ENCODE measurements around the gene APOBR.

Gene APOBR

GRCh38 chr16:28527985-28528384 is 33.5 kb downstream of the APOBR start:
- no peaks in the 10 kb centered on the region for H3K27me3 ChIP-seq (ENCODE audit: insufficient read depth, poor library complexity, severe bottlenecking)
- DNase-seq (ENCODE audit: low read depth in 1 of 2, low spot score in 1 of 2), result no peak
- H3K27ac ChIP-seq (replicated peaks), result no peak overlapping the region
- H3K4me3 ChIP-seq (replicated peaks; ENCODE audit: insufficient read depth, low read length), result no peak overlapping the region
- TF ChIP-seq CTCF (IDR thresholded peaks at IDR 0.05; ENCODE audit: insufficient read depth, low read length) (no peak), POLR2AphosphoS5 (IDR thresholded peaks at IDR 0.05; ENCODE audit: low read depth) (no peak), REST (IDR thresholded peaks at IDR 0.05; ENCODE audit: insufficient replicate concordance, low read depth) (no peak), SPI1 (IDR thresholded peaks at IDR 0.05; ENCODE audit: borderline replicate concordance, low read depth) (no peak), GABPA (IDR thresholded peaks at IDR 0.05; ENCODE audit: low read depth) (no peak)

- Histone ChIP-seq H3K27me3 (ENCODE audit: insufficient read depth, poor library complexity, severe bottlenecking) (no peaks in the 10 kb centered on the region), H3K4me3 (replicated peaks; ENCODE audit: insufficient read depth, low read length) (no peak overlapping the region), H3K27ac (replicated peaks) (no peak overlapping the region)
- TF ChIP-seq SPI1 (IDR thresholded peaks at IDR 0.05; ENCODE audit: borderline replicate concordance, low read depth) (no peak), REST (IDR thresholded peaks at IDR 0.05; ENCODE audit: insufficient replicate concordance, low read depth) (no peak), POLR2AphosphoS5 (IDR thresholded peaks at IDR 0.05; ENCODE audit: low read depth) (no peak), GABPA (IDR thresholded peaks at IDR 0.05; ENCODE audit: low read depth) (no peak), CTCF (IDR thresholded peaks at IDR 0.05; ENCODE audit: insufficient read depth, low read length) (no peak)
- no peak for DNase-seq (ENCODE audit: low read depth in 1 of 2, low spot score in 1 of 2)
These were observed 34.0 kb downstream of the APOBR start for GRCh38 chr16:28528463-28528867.

DNA sequence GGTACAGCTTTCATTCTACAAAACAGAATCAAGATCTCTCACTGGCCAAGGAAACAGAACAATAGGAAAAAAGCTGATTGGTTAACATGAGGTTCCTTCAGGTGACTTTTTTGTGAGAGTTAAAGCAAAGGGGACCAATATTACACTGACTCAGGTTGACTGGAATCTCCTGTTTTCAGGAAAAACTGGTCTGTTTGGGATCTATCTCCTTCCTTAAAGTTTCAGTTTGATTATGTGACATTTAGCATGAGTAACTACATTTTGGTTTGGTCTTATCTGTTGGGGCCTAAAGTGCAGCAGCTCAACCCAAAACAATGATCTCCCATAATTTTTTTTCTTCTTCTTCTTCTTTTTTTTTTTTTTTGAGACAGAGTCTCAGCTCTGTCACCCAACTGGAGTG is 34.7 kb downstream of the APOBR start:
- Histone ChIP-seq H3K27me3 (ENCODE audit: insufficient read depth, poor library complexity, severe bottlenecking) (no peaks in the 10 kb centered on the region), H3K27ac (replicated peaks) (no peak overlapping the region), H3K4me3 (replicated peaks; ENCODE audit: insufficient read depth, low read length) (no peak overlapping the region)
- DNase-seq (ENCODE audit: low read depth in 1 of 2, low spot score in 1 of 2), result no peak
- no peak for TF ChIP-seq REST (IDR thresholded peaks at IDR 0.05; ENCODE audit: insufficient replicate concordance, low read depth)
- TF ChIP-seq POLR2AphosphoS5 (IDR thresholded peaks at IDR 0.05; ENCODE audit: low read depth), result no peak
- no peak for TF ChIP-seq SPI1 (IDR thresholded peaks at IDR 0.05; ENCODE audit: borderline replicate concordance, low read depth)
- TF ChIP-seq CTCF (IDR thresholded peaks at IDR 0.05; ENCODE audit: insufficient read depth, low read length), result no peak
- no peak for TF ChIP-seq GABPA (IDR thresholded peaks at IDR 0.05; ENCODE audit: low read depth)

All from HL-60 (cell line).